HCT116 (cell line): ENCODE data around the gene POLRMT. TPM values are rescaled to one million over a fixed set of nuclear protein-coding genes. Genes with fewer than 3 reads are reported as not detected.

Experiments
- ATAC-seq: fragments of 200-7000 bp; cut with Tn5 transposase; 2 replicates; pipeline ENCODE4 v1.9.1; 2020; ENCODE audit warnings: mild to moderate bottlenecking, moderate library complexity
- BruUV-seq: library from RNA; stranded (reverse); fragments of 400-500 nt; replicated peaks from 2 replicates; lab custom pipeline; 2021; lab: Mats Ljungman, UMichigan
- CTCF ChIA-PET: fragments of 300-600 bp; sonication (Branson Sonifier 250); formaldehyde crosslinking; loops from one replicate; lab custom pipeline; 2021; ENCODE audit warnings: antibody characterized with exemption; lab: Charles Lee
- POLR2A ChIA-PET: fragments of 300-600, 350-600 bp; sonication (Branson Sonifier 250); formaldehyde crosslinking; loops from one replicate; lab custom pipeline; 2021; ENCODE audit warnings: antibody characterized with exemption; lab: Charles Lee
- RAD21 ChIA-PET, 2 experiments: fragments of 300-600 bp; sonication (Branson Sonifier 250); formaldehyde crosslinking; loops; one replicate each; lab custom pipeline; 2023; ENCODE audit warnings: low total read pairs in 2 of 2; ENCODE audit not compliant: uncharacterized antibody in 2 of 2, unreplicated experiment in 2 of 2, low non-redundant PET in 1 of 2; lab: Charles Lee
- DNase-seq: peaks from one replicate; pipeline ENCODE4 v3.0.0-alpha.2; 2010; ENCODE audit warnings: low read depth, low spot score
- H2AFZ ChIP-seq: fragments of 200-600 bp; shearing (Covaris generic), sonication (generic); 2 replicates; pipeline ENCODE4 v1.6.1; 2017; ENCODE audit warnings: low read depth, mixed run types, mixed read lengths, antibody characterized with exemption, low read length; ENCODE audit not compliant: poor library complexity, severe bottlenecking
- H3K27ac ChIP-seq: 2 replicates; pipeline ENCODE4 v1.5.1; 2012; ENCODE audit warnings: low read depth, low read length
- H3K27me3 ChIP-seq: fragments of 200-600 bp; sonication (generic); 2 replicates; pipeline ENCODE4 v1.6.1; 2016; ENCODE audit warnings: mixed run types, low read length, mixed read lengths; ENCODE audit not compliant: insufficient read depth
- H3K36me3 ChIP-seq, 2 experiments: fragments of 200-500 bp in 1 of 2; fragments of 200-600 bp in 1 of 2; sonication (Bioruptor generic) in 1 of 2; sonication (generic) in 1 of 2; 2 replicates each; pipeline versions ENCODE4 v1.5.1 to v1.6.1; 2014 to 2016; ENCODE audit warnings: low read length in 2 of 2, inconsistent platforms in 1 of 2, mixed read lengths in 1 of 2, mixed run types in 1 of 2; ENCODE audit not compliant: insufficient read depth in 2 of 2, control insufficient read depth in 1 of 2
- H3K4me1 ChIP-seq, 2 experiments: fragments of 200-600 bp in 1 of 2; sonication (generic) in 1 of 2; 2 replicates each; pipeline versions ENCODE4 v1.5.1 to v1.6.1; 2012 to 2017; ENCODE audit warnings: low read length in 2 of 2, inconsistent platforms in 1 of 2, mild to moderate bottlenecking in 1 of 2, mixed read lengths in 1 of 2, mixed run types in 1 of 2, moderate library complexity in 1 of 2; ENCODE audit not compliant: insufficient read depth in 2 of 2, control insufficient read depth in 1 of 2
- H3K4me2 ChIP-seq: fragments of 200-600 bp; sonication (generic); 2 replicates; pipeline ENCODE4 v1.6.1; 2017; ENCODE audit warnings: mixed run types, low read length, mixed read lengths
- H3K4me3 ChIP-seq, 2 experiments: fragments of 200-600 bp in 1 of 2; sonication (generic) in 1 of 2; replicated peaks in 1 of 2; 2 replicates each; pipeline ENCODE4 v1.5.1; 2011 to 2016; ENCODE audit warnings: low read length in 2 of 2, control low read depth in 1 of 2, low read depth in 1 of 2, mild to moderate bottlenecking in 1 of 2, mixed read lengths in 1 of 2, mixed run types in 1 of 2
- H3K79me2 ChIP-seq: fragments of 200-600 bp; sonication (generic); 2 replicates; pipeline ENCODE4 v1.6.1; 2017; ENCODE audit warnings: mild to moderate bottlenecking, mixed run types, low read length, moderate library complexity, mixed read lengths; ENCODE audit not compliant: insufficient read depth
- H3K9ac ChIP-seq: fragments of 200-600 bp; sonication (generic); 2 replicates; pipeline ENCODE4 v1.6.1; 2016; ENCODE audit warnings: low read length, mixed read lengths
- H3K9me2 ChIP-seq: fragments of 200-600 bp; sonication (generic), shearing (Covaris generic); 2 replicates; pipeline ENCODE4 v1.6.1; 2017; ENCODE audit warnings: mixed run types, mild to moderate bottlenecking, moderate library complexity; ENCODE audit not compliant: insufficient read depth
- H3K9me3 ChIP-seq, 2 experiments: fragments of 200-500 bp in 1 of 2; fragments of 200-600 bp in 1 of 2; sonication (Bioruptor generic) in 1 of 2; sonication (generic) in 1 of 2; 2 replicates each; pipeline ENCODE4 v1.6.1; 2014 to 2017; ENCODE audit warnings: low read length in 2 of 2, mixed read lengths in 2 of 2, inconsistent platforms in 1 of 2, low read depth in 1 of 2, mild to moderate bottlenecking in 1 of 2, mixed run types in 1 of 2, moderate library complexity in 1 of 2; ENCODE audit not compliant: control insufficient read depth in 1 of 2, insufficient read depth in 1 of 2
- H4K20me1 ChIP-seq: fragments of 200-600 bp; sonication (generic), shearing (Covaris generic); 2 replicates; pipeline ENCODE4 v1.6.1; 2017; ENCODE audit warnings: mixed run types, mild to moderate bottlenecking, moderate library complexity; ENCODE audit not compliant: insufficient read depth
- CBX3 ChIP-seq: IDR thresholded peaks from 2 replicates; pipeline ENCODE4 v1.6.1; 2012; ENCODE audit warnings: low read depth
- EZH2phosphoT487 ChIP-seq: fragments of 200-600 bp; IDR thresholded peaks from 2 replicates; pipeline ENCODE4 v1.6.1; 2018; ENCODE audit warnings: antibody characterized with exemption, borderline replicate concordance
- POLR2AphosphoS5 ChIP-seq: IDR thresholded peaks from 2 replicates; pipeline ENCODE4 v1.6.1; 2011; ENCODE audit warnings: mild to moderate bottlenecking, low read depth, low read length, moderate library complexity
- RAD21 ChIP-seq: IDR thresholded peaks from 2 replicates; pipeline ENCODE4 v1.6.1; 2012; ENCODE audit warnings: low read depth, mild to moderate bottlenecking
- SIN3A ChIP-seq: IDR thresholded peaks from 2 replicates; pipeline ENCODE4 v1.6.1; 2012; ENCODE audit warnings: low read depth
- SRF ChIP-seq: IDR thresholded peaks from 2 replicates; pipeline ENCODE4 v1.6.1; 2012; ENCODE audit warnings: low read depth
- ZBTB33 ChIP-seq: IDR thresholded peaks from 2 replicates; pipeline ENCODE4 v1.6.1; 2011; ENCODE audit warnings: mild to moderate bottlenecking, low read length, moderate library complexity; ENCODE audit not compliant: insufficient replicate concordance; ENCODE audit errors: extremely low read depth
- ZFX ChIP-seq: fragments of 450-650 bp; IDR thresholded peaks from 2 replicates; pipeline ENCODE4 v1.6.1; 2017
- intact Hi-C: fragments of 100-400 bp; cut with micrococcal nuclease; formaldehyde crosslinking; loops from 2 replicates; pipeline ENCODE4 v1.10.0; 2022
- total RNA-seq: library from RNA; stranded (reverse); gene quantifications from one replicate; pipeline ENCODE4 v1.2.1, GENCODE V29; 2021; ENCODE audit not compliant: unreplicated experiment

POLRMT gene
- total RNA-seq, 1 experiment from 2014 or later, result 138 TPM

GRCh38 chr19:680287-681028, 47.1 kb upstream of the POLRMT start (continued):
- TF ChIP-seq SRF (no peak), POLR2AphosphoS5 (peak; percentile 91), SIN3A (no peak; the same call in 1 of the 2 replicates), RAD21 (no peak), EZH2phosphoT487 (no peak), CBX3 (no peak)

GRCh38 chr19:679418-680286, 46.3 kb upstream of the POLRMT start:
- TF ChIP-seq ZBTB33, result no peak
- no peak for TF ChIP-seq EZH2phosphoT487
- peak; percentile 71; the same call in 1 of the 2 replicates for TF ChIP-seq ZFX
- no peak for TF ChIP-seq CBX3
- H3K9me2 ChIP-seq, result no peaks in the 10 kb centered on the region
- no TSS peak for BruUV-seq
- peak; percentile 21 for ATAC-seq
- H2AFZ ChIP-seq, result no peak overlapping the region
- intact Hi-C loops, result loop anchor here (1.0 kb wide), 1 partner anchor 24 kb away; no protein-coding TSS in a partner anchor
- H3K4me1 ChIP-seq, result peaks cover 21 to 48% of the 10 kb centered on the region in 2 experiments
- ChIA-PET CTCF (interaction anchor here (1.6 kb wide), 1 partner anchor 304 kb away, joined by 3 read pairs; the partner anchor contains the start of gene WDR18), POLR2A (interaction anchor here (0.7 to 2.6 kb wide), 4 partner anchors 9 to 74 kb away, joined by 3 to 10 read pairs (median 4); no protein-coding TSS in a partner anchor), RAD21 (no interaction called here)
- no peaks in the 10 kb centered on the region for H3K9me3 ChIP-seq
- no peaks in the 10 kb centered on the region; a peak in 1 of 4 replicates for H3K36me3 ChIP-seq
- peak overlapping the region; percentile 98 for H3K4me2 ChIP-seq
- no peak for DNase-seq
- H3K27ac ChIP-seq, result peak overlapping the region; percentile 99
- no peaks in the 10 kb centered on the region for H4K20me1 ChIP-seq
- H3K27me3 ChIP-seq, result no peaks in the 10 kb centered on the region
- peaks cover 22% of the 10 kb centered on the region; the same call in 1 of the 2 replicates for H3K79me2 ChIP-seq
- peak overlapping the region; percentile 97 for H3K9ac ChIP-seq
- peak overlapping the region; percentile 56 to 82 for H3K4me3 ChIP-seq
